Endothelial cell of umbilical vein (primary cell): ENCODE results near the gene CNTNAP2. TPM values are rescaled to one million over a fixed set of nuclear protein-coding genes. Genes with fewer than 3 reads are reported as not detected.

Source experiments
- BruUV-seq: library from RNA; stranded (reverse); fragments of 400-500 nt; replicated peaks from 2 replicates; lab custom pipeline; 2021; lab: Mats Ljungman, UMichigan
- CTCF ChIA-PET: fragments of 300-600, 350-600 bp; sonication (Branson Sonifier 250); formaldehyde crosslinking; loops from one replicate; lab custom pipeline; 2021; ENCODE audit warnings: antibody characterized with exemption, inconsistent platforms; lab: Charles Lee
- POLR2A ChIA-PET: fragments of 300-600, 350-600 bp; sonication (Branson Sonifier 250); formaldehyde crosslinking; loops from one replicate; lab custom pipeline; 2021; ENCODE audit warnings: antibody characterized with exemption, inconsistent platforms; lab: Charles Lee
- DNase-seq: peaks from one replicate; pipeline ENCODE4 v3.0.0-alpha.2; 2011; ENCODE audit warnings: low read depth, low spot score
- FAIRE-seq: peaks from 2 replicates; lab custom pipeline; 2011; peaks lifted over from hg19 to GRCh38; lab: Jason Lieb, UNC
- H2AFZ ChIP-seq: 2 replicates; pipeline ENCODE4 v1.6.0; 2012; ENCODE audit warnings: low read depth, low read length, control low read depth, inconsistent platforms
- H3K27ac ChIP-seq: 2 replicates; pipeline ENCODE4 v1.5.1; 2011; ENCODE audit warnings: low read depth, mild to moderate bottlenecking, control low read depth, low read length, moderate library complexity; ENCODE audit not compliant: insufficient read depth
- H3K27me3 ChIP-seq, 2 experiments: 2 replicates each; pipeline versions ENCODE4 v1.6.0 to v1.6.1; 2011; ENCODE audit warnings: low read length in 2 of 2, mixed read lengths in 1 of 2; ENCODE audit not compliant: control insufficient read depth in 2 of 2, insufficient read depth in 2 of 2
- H3K36me3 ChIP-seq, 2 experiments: 2 replicates in 1 of 2; 3 replicates in 1 of 2; pipeline ENCODE4 v1.5.1; 2011; ENCODE audit warnings: low read length in 2 of 2, mild to moderate bottlenecking in 1 of 2, moderate library complexity in 1 of 2; ENCODE audit not compliant: control insufficient read depth in 2 of 2, insufficient read depth in 2 of 2; ENCODE audit errors: extremely low read depth in 1 of 2
- H3K4me1 ChIP-seq: 3 replicates; pipeline ENCODE4 v1.5.1; 2011; ENCODE audit warnings: mild to moderate bottlenecking, low read length; ENCODE audit not compliant: control insufficient read depth, insufficient read depth; ENCODE audit errors: extremely low read depth
- H3K4me2 ChIP-seq: 2 replicates; pipeline ENCODE4 v1.6.1; 2011; ENCODE audit warnings: low read length, control low read depth, mixed read lengths; ENCODE audit not compliant: insufficient read depth
- H3K4me3 ChIP-seq, 3 experiments: fragments of 200-600 bp in 1 of 3; sonication (generic), shearing (Covaris generic) in 1 of 3; replicated peaks in 1 of 3; 2 replicates each; pipeline ENCODE4 v1.5.1; 2011 to 2016; ENCODE audit warnings: control low read depth in 3 of 3, low read length in 3 of 3, mild to moderate bottlenecking in 2 of 3, inconsistent platforms in 1 of 3, low read depth in 1 of 3, moderate library complexity in 1 of 3; ENCODE audit not compliant: insufficient read depth in 1 of 3
- H3K79me2 ChIP-seq: 2 replicates; pipeline ENCODE4 v1.6.0; 2012; ENCODE audit warnings: low read length, inconsistent platforms; ENCODE audit not compliant: control insufficient read depth, insufficient read depth
- H3K9ac ChIP-seq: replicated peaks from 2 replicates; pipeline ENCODE3; 2011; ENCODE audit warnings: low read length, control low read depth; ENCODE audit not compliant: insufficient read depth; ENCODE audit errors: extremely low read depth
- H3K9me1 ChIP-seq: replicated peaks from 3 replicates; pipeline ENCODE4 v1.6.0; 2011; ENCODE audit warnings: mild to moderate bottlenecking, low read length; ENCODE audit not compliant: control insufficient read depth, insufficient read depth; ENCODE audit errors: extremely low read depth
- H3K9me3 ChIP-seq: replicated peaks from 2 replicates; pipeline ENCODE4 v1.5.1; 2012; ENCODE audit warnings: low read length, inconsistent platforms; ENCODE audit not compliant: control insufficient read depth, insufficient read depth
- H4K20me1 ChIP-seq: replicated peaks from 2 replicates; pipeline ENCODE3; 2011; ENCODE audit warnings: mild to moderate bottlenecking, low read length; ENCODE audit not compliant: control insufficient read depth, insufficient read depth; ENCODE audit errors: extremely low read depth
- EZH2 ChIP-seq: IDR thresholded peaks from 2 replicates; pipeline ENCODE4 v1.6.1; 2012; ENCODE audit warnings: borderline replicate concordance, low read depth, mild to moderate bottlenecking, moderate library complexity, low read length, inconsistent platforms; ENCODE audit not compliant: severe bottlenecking
- FOS ChIP-seq: IDR thresholded peaks from 2 replicates; pipeline ENCODE4 v1.6.1; 2011; ENCODE audit warnings: mild to moderate bottlenecking, low read length, moderate library complexity, borderline replicate concordance; ENCODE audit not compliant: insufficient read depth
- GATA2 ChIP-seq: IDR thresholded peaks from 2 replicates; pipeline ENCODE4 v1.7.0; 2011; ENCODE audit warnings: low read depth, mild to moderate bottlenecking, moderate library complexity, mixed read lengths, low read length; ENCODE audit not compliant: insufficient read length, insufficient read depth
- JUN ChIP-seq: IDR thresholded peaks from 2 replicates; pipeline ENCODE4 v1.6.1; 2011; ENCODE audit warnings: borderline replicate concordance, low read depth; ENCODE audit not compliant: insufficient read length, insufficient read depth
- MYC ChIP-seq: IDR thresholded peaks from one replicate; pipeline ENCODE4 v1.6.1; 2011; ENCODE audit warnings: mild to moderate bottlenecking, low read depth, low read length
- POLR2A ChIP-seq: IDR thresholded peaks from 2 replicates; pipeline ENCODE4 v1.6.1; 2012; ENCODE audit warnings: low read depth, mild to moderate bottlenecking, control low read depth, low read length
- POLR2AphosphoS5 ChIP-seq: IDR thresholded peaks from 2 replicates; pipeline ENCODE4 v1.6.1; 2012; ENCODE audit warnings: low read depth, mild to moderate bottlenecking, control low read depth, low read length, moderate library complexity; ENCODE audit not compliant: insufficient read depth
- dilution Hi-C: fragments of 300-500 bp; cut with MboI; formaldehyde crosslinking; loops from one replicate; pipeline ENCODE4 v1.15.0; 2019; ENCODE audit warnings: low sequenced_read_pairs; ENCODE audit not compliant: extremely low pct_ligation_motif_present
- intact Hi-C: fragments of 100-400 bp; cut with micrococcal nuclease; formaldehyde crosslinking; loops from one replicate; pipeline ENCODE4 v1.10.0; 2022
- polyA plus RNA-seq, 4 experiments: library from polyadenylated mRNA; depleted of rRNA in 3 of 4; stranded (reverse) in 3 of 4; unstranded in 1 of 4; fragments of >200 nt; gene quantifications; 2 replicates each; pipeline versions ENCODE4 v1.2.1 to v1.2.3, GENCODE V29; 2011 to 2012; ENCODE audit warnings: missing spikeins in 1 of 4
- total RNA-seq: library from RNA; stranded (reverse); gene quantifications from 2 replicates; pipeline ENCODE4 v1.2.3, GENCODE V29; 2021
- TF ChIP-seq, protein P1 (sequence below): IDR thresholded peaks from 2 replicates; pipeline ENCODE4 v1.6.1; 2011; ENCODE audit not compliant: insufficient read depth, insufficient read length
- TF ChIP-seq, protein P2 (sequence below), 2 donors: IDR thresholded peaks; 1 replicate in 1 of 2; 2 replicates in 1 of 2; pipeline ENCODE4 v1.5.1; 2011; ENCODE audit warnings: low read length in 2 of 2, mild to moderate bottlenecking in 2 of 2, moderate library complexity in 2 of 2, control low read depth in 1 of 2, inconsistent platforms in 1 of 2, low read depth in 1 of 2; ENCODE audit not compliant: insufficient read depth in 1 of 2; ENCODE audit errors: extremely low read depth in 1 of 2

Gene CNTNAP2
- total and polyA plus RNA-seq, 2 donors (not counting 3 experiments of a cell fraction or from before 2014, with no cell fraction given), result not detected

DNA sequence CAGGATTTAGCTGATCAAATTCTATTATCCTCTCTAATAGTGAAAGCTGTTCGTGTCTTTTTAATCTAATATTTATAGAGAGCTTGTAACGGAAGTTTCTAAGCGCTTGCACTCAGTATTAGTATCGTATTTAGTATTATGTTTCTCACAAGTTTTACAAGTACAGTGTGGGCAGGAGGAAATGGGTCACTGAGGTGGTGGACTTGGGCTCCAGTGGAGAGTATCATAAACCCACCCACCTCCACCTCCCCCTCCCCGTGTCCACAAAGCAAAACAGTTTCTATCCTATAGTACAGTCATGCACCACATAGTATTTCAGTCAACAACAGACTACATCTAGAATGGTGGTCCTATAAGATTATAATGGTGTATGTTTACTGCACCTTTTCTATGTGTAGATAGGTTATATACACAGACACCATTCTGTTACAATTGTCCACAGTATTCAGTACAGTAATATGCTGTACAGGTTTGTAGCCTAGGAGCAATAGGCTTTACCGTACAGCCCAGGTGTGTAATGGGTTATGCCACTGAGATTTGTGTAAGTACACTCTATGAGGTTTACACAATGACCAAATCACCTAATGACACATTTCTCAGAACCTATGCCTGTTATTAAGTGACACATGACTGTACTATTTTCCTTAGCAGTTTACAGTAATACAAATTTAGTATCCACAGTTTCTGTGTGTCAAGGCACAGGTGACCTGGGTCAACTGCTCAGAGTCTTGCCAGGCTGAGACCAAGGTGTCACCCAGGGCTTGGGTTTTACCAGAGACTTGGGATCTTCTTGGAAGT, 1452.7 kb downstream of the CNTNAP2 start:
- Histone ChIP-seq H3K9me3 (no peaks in the 10 kb centered on the region), H3K9me1 (no peaks in the 10 kb centered on the region), H3K27me3 (no peaks in the 10 kb centered on the region), H3K4me2 (no peak overlapping the region), H3K9ac (no peak overlapping the region), H3K79me2 (no peaks in the 10 kb centered on the region), H3K36me3 (no peaks in the 10 kb centered on the region), H3K27ac (no peak overlapping the region), H3K4me1 (no peaks in the 10 kb centered on the region), H2AFZ (no peak overlapping the region), H3K4me3 (no peak overlapping the region), H4K20me1 (no peaks in the 10 kb centered on the region)
- CTCF ChIA-PET, result no interaction called here
- intact Hi-C loops (no loop called here), dilution Hi-C loops (no loop called here)
- TF ChIP-seq, protein P1, sequence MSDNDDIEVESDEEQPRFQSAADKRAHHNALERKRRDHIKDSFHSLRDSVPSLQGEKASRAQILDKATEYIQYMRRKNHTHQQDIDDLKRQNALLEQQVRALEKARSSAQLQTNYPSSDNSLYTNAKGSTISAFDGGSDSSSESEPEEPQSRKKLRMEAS, result no peak
- TF ChIP-seq FOS (no peak), EZH2 (no peak), POLR2A (no peak), JUN (no peak), GATA2 (no peak), POLR2AphosphoS5 (no peak), MYC (no peak)
- TF ChIP-seq, protein P2, sequence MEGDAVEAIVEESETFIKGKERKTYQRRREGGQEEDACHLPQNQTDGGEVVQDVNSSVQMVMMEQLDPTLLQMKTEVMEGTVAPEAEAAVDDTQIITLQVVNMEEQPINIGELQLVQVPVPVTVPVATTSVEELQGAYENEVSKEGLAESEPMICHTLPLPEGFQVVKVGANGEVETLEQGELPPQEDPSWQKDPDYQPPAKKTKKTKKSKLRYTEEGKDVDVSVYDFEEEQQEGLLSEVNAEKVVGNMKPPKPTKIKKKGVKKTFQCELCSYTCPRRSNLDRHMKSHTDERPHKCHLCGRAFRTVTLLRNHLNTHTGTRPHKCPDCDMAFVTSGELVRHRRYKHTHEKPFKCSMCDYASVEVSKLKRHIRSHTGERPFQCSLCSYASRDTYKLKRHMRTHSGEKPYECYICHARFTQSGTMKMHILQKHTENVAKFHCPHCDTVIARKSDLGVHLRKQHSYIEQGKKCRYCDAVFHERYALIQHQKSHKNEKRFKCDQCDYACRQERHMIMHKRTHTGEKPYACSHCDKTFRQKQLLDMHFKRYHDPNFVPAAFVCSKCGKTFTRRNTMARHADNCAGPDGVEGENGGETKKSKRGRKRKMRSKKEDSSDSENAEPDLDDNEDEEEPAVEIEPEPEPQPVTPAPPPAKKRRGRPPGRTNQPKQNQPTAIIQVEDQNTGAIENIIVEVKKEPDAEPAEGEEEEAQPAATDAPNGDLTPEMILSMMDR (IDR thresholded peaks at IDR 0.05; ENCODE audit: extremely low read depth in 1 of 2, insufficient read depth in 1 of 2, low read depth in 1 of 2, low read length in 2 of 2), result no peak
- FAIRE-seq (no peak), DNase-seq (no peak)
- no TSS peak for BruUV-seq
- POLR2A ChIA-PET, result no interaction called here
